Purkinje cell (primary cell): ENCODE results near the gene GNAT3. TPM values are rescaled to one million over a fixed set of nuclear protein-coding genes. Genes with fewer than 3 reads are reported as not detected.

Source experiments
- polyA plus RNA-seq: library from polyadenylated mRNA; unstranded; fragments of >200 nt; fragmentation: Nextera tagmentation; gene quantifications from 2 replicates; pipeline ENCODE4 v1.2.1, GENCODE V29; 2014

GNAT3 gene
- polyA plus RNA-seq, result not detected in 2 replicates

DNA sequence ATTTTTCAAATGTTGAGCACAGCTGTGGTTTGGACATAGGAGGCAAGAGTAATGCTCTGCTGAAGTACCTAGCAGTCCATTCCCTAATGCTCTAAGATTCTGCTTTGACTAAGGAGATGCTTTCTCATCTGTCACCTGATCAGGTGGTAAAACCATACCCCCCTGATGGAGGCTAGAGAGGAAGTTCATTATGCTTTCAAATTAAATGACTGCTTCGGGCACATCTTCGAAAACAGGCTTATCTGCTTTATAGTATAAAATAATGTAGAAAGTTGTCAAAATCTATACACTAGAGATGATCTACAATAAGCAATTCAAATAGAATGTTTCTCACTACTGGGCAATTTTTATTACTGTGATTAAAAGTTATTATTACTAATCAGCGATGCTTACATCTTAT lies at the start of gene GNAT3:
GNAT3 (minus strand) TSS at position 101 of the 400 bp plus-strand sequence. CDS start 138 bp downstream, outside the sequence.

Other genes with a start within 250 kb of the GNAT3 start
- gene CD36, start 126.6 kb upstream of the GNAT3 start, polyA plus RNA-seq, result 0.32 TPM in 1 of 2 replicates, not detected in the other